GM23248 (cell line): Measurements from ENCODE around the gene DTX3.

Source experiments
- EZH2 ChIP-seq: fragments of 200-600 bp; sonication (generic); IDR thresholded peaks from 2 replicates; pipeline ENCODE4 v1.6.1; 2018; ENCODE audit warnings: antibody characterized with exemption, mild to moderate bottlenecking; ENCODE audit not compliant: insufficient read depth, poor library complexity, severe bottlenecking
- EZH2phosphoT487 ChIP-seq: fragments of 200-600 bp; sonication (generic); IDR thresholded peaks from 2 replicates; pipeline ENCODE4 v1.6.1; 2018; ENCODE audit warnings: antibody characterized with exemption, moderate library complexity, mild to moderate bottlenecking, low read depth; ENCODE audit not compliant: insufficient read depth

- no peak for TF ChIP-seq EZH2phosphoT487
- TF ChIP-seq EZH2, result no peak
Observed at GRCh38 chr12:57627501-57628279, 23.1 kb downstream of the DTX3 start.
